GM23248 (cell line): Measurements from ENCODE around the gene MRPL27.

Source experiments
- EZH2 ChIP-seq: fragments of 200-600 bp; sonication (generic); IDR thresholded peaks from 2 replicates; pipeline ENCODE4 v1.6.1; 2018; ENCODE audit warnings: antibody characterized with exemption, mild to moderate bottlenecking; ENCODE audit not compliant: insufficient read depth, poor library complexity, severe bottlenecking
- EZH2phosphoT487 ChIP-seq: fragments of 200-600 bp; sonication (generic); IDR thresholded peaks from 2 replicates; pipeline ENCODE4 v1.6.1; 2018; ENCODE audit warnings: antibody characterized with exemption, moderate library complexity, mild to moderate bottlenecking, low read depth; ENCODE audit not compliant: insufficient read depth

DNA sequence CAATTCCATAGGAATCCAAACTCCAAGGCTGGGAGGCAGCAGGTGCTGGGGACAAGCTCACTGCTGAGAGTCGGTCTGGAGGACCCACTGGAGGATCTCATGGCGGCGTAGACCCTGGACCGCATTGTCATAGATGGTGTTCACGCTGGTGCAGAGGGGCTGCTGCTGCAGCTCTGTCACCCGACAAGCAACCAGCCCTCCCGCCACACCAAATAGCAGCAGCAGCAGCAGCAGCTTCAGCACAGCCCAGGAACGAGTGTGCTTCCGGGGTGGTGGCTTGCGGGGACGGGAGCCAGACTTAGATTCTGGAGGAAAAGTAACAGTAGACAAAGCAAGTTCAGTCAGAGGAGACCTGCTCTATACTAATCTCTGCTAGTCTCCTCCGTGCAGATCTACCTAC, 9.9 kb upstream of the MRPL27 start:
- no peak for TF ChIP-seq EZH2
- no peak for TF ChIP-seq EZH2phosphoT487
